T-cell (primary cell): ENCODE data around the gene NEDD8. TPM values are rescaled to one million over a fixed set of nuclear protein-coding genes. Genes with fewer than 3 reads are reported as not detected.
A peak's percentile ranks its signal among the peaks of the same experiment; 100 is the strongest.

ENCODE experiments used
- ATAC-seq, 4 experiments: fragments of 200-7000 bp in 3 of 4; fragments of 150-1000 bp in 1 of 4; cut with Tn5 transposase; replicated peaks in 1 of 4; 1 replicate in 3 of 4; 2 replicates in 1 of 4; pipeline ENCODE4 v1.10.0; 2021; ENCODE audit warnings: moderate library complexity in 3 of 4, mild to moderate bottlenecking in 2 of 4, moderate number of reproducible peaks in 1 of 4
- CTCF ChIA-PET, 2 donors: fragments of 300-600 bp; sonication (Branson Sonifier 250); formaldehyde crosslinking; loops; one replicate each; lab custom pipeline; 2022; ENCODE audit warnings: antibody characterized with exemption in 2 of 2; lab: Charles Lee
- POLR2A ChIA-PET, 2 donors: fragments of 300-600 bp; sonication (Branson Sonifier 250); formaldehyde crosslinking; loops; one replicate each; lab custom pipeline; 2022; ENCODE audit warnings: antibody characterized with exemption in 2 of 2; lab: Charles Lee
- DNase-seq, 35 experiments: peaks; one replicate each; pipeline versions ENCODE4 v3.0.0 to v3.0.0-alpha.2; 2013 to 2023
- H3K27ac ChIP-seq: one replicate; pipeline ENCODE4 v1.5.1; 2013; ENCODE audit warnings: low read length
- H3K27me3 ChIP-seq, 2 experiments: replicated peaks in 1 of 2; 1 replicate in 1 of 2; 2 replicates in 1 of 2; pipeline versions ENCODE4 v1.6.1 to v1.7.0; 2013; ENCODE audit warnings: low read length in 1 of 2, mixed read lengths in 1 of 2; ENCODE audit not compliant: control insufficient read depth in 2 of 2, insufficient read depth in 2 of 2; ENCODE audit errors: extremely low read depth in 1 of 2
- H3K36me3 ChIP-seq, 2 donors: 1 replicate in 1 of 2; 2 replicates in 1 of 2; pipeline versions ENCODE4 v1.6.1 to v1.7.0; 2013; ENCODE audit warnings: low read length in 1 of 2; ENCODE audit not compliant: control insufficient read depth in 2 of 2, insufficient read depth in 1 of 2; ENCODE audit errors: extremely low read depth in 1 of 2
- H3K4me1 ChIP-seq, 2 experiments: 1 replicate in 1 of 2; 2 replicates in 1 of 2; pipeline versions ENCODE4 v1.6.1 to v1.7.0; 2013; ENCODE audit warnings: low read length in 2 of 2, mixed read lengths in 1 of 2; ENCODE audit not compliant: insufficient read depth in 2 of 2, control insufficient read depth in 1 of 2; ENCODE audit errors: extremely low read depth in 1 of 2
- H3K4me3 ChIP-seq, 2 donors: 1 replicate in 1 of 2; 2 replicates in 1 of 2; pipeline versions ENCODE4 v1.5.1 to v1.7.0; 2013; ENCODE audit warnings: mild to moderate bottlenecking in 2 of 2, low read length in 1 of 2, moderate library complexity in 1 of 2; ENCODE audit not compliant: control insufficient read depth in 1 of 2; ENCODE audit errors: extremely low read depth in 1 of 2
- H3K9me3 ChIP-seq: 2 replicates; pipeline ENCODE4 v1.7.0; 2013
- H3K27ac Mint-ChIP-seq, 2 donors: one replicate each; pipeline ENCODE4 v1.8.0; 2020 to 2021; ENCODE audit warnings: mild to moderate bottlenecking in 2 of 2, mixed read lengths in 2 of 2
- H3K27me3 Mint-ChIP-seq, 2 donors: one replicate each; pipeline ENCODE4 v1.8.0; 2021 to 2022; ENCODE audit warnings: mixed read lengths in 2 of 2
- H3K36me3 Mint-ChIP-seq: one replicate; pipeline ENCODE4 v1.8.0; 2021; ENCODE audit warnings: mixed read lengths
- H3K4me1 Mint-ChIP-seq, 3 donors: one replicate each; pipeline ENCODE4 v1.8.0; 2020 to 2022; ENCODE audit warnings: mixed read lengths in 3 of 3, mild to moderate bottlenecking in 1 of 3
- H3K4me3 Mint-ChIP-seq, 3 donors: one replicate each; pipeline ENCODE4 v1.8.0; 2020 to 2022; ENCODE audit warnings: mild to moderate bottlenecking in 3 of 3, mixed read lengths in 3 of 3, moderate library complexity in 3 of 3
- H3K9me3 Mint-ChIP-seq, 3 donors: one replicate each; pipeline ENCODE4 v1.8.0; 2020 to 2022; ENCODE audit warnings: mixed read lengths in 3 of 3
- WGBS: methylation state at CpG from one replicate; pipeline ENCODE4 v1.1.5; 2013; ENCODE audit warnings: missing lambda C conversion rate; ENCODE audit not compliant: insufficient coverage; 5-methylcytosine and 5-hydroxymethylcytosine counted together
- total RNA-seq, 35 experiments: library from RNA in 6 of 35; stranded (reverse) in 6 of 35; fragments of 120-200 nt in 1 of 35; gene quantifications; one replicate each; pipeline versions ENCODE4 v1.2.1 to v1.2.4 and lab custom pipeline; 2013 to 2026

The NEDD8 gene
- total RNA-seq, 5 donors from 2014 or later (not counting 1 experiment from before 2014, with no cell fraction given): 92.1 to 107 (median 101) TPM

DNA sequence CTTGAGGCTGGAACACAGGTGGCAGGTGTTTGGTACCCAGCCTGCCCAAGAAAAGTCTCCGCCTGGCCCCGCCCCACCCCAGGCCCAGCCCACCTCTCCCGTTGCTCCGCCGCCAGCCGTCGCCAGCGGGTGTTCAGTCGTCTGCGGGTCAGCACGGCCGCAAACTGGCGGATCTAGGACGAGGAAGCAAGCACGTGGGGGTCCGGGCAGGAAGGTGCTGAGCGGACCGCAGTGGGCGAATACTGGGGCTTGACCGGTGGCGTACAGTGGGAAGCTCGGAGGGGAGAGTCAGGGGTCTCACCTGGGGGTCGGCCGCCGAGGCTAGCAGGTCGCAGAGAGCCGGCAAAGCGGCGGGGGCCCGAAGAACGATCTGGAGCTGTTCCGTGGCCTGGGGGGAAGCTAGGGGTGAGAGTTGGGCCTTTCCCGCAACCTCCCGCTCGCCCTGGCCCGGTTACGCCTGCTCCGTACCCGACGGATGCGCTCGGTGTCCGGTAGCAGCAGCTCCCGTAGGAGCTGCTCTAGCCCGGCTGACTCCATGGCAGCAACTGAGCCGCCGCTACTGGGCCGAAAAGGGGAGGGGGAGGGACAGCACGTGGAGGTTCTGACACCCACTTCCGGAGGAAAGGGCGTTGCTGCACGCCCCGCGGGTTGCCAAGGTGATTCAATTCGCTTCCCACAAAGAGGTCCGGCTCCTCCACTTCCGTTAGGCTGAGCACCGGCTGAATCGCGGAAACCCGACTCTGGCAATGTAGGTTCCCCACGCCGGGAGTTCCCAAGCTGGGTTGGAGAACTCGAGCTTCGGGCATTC is 43.7 kb downstream of the NEDD8 start, which contains the start of gene IPO4:
IPO4 (minus strand) TSS at position 566 of the 808 bp plus-strand sequence; CDS start at position 537, 29 bp downstream.
- Mint-ChIP-seq H3K36me3 (peaks cover 29% of the 10 kb centered on the region), H3K27me3 (no peaks in the 10 kb centered on the region), H3K4me3 (peak within 1 kb of the TSS; percentile 86 to 89 (median 89)), H3K4me1 (peaks cover 38 to 50% (median 40%) of the 10 kb centered on the region in 3 donors), H3K9me3 (no peaks in the 10 kb centered on the region), H3K27ac (peak within 1 kb of the TSS; percentile 89 to 94)
- ATAC-seq (peak; percentile 91 to 95 (median 94)), DNase-seq (peak; percentile 83 to 97 (median 94))
- peak within 1 kb of the TSS; percentile 70 for H3K27ac ChIP-seq
- ChIA-PET CTCF (interaction anchor here (0.6 to 1.7 kb wide), 5 partner anchors 15 to 54 kb away, joined by 3 to 10 read pairs (median 3); partner anchors contain the start of genes IRF9 (in 1 of the 2), MDP1 (in 1 of the 2) and TINF2 (in 1 of the 2)), POLR2A (interaction anchor here (0.6 to 1.1 kb wide), 5 partner anchors 27 to 110 kb away, joined by 3 to 7 read pairs (median 4); partner anchors contain the start of genes DCAF11 (in 2 of the 2), NRL (in 2 of the 2) and IRF9 (in 1 of the 2))
- H3K9me3 ChIP-seq: no peaks in the 10 kb centered on the region
- H3K4me3 ChIP-seq: peak within 1 kb of the TSS; percentile 84 to 89
- under 1% methylated on average over 60 of the region's 65 CpGs for WGBS
- peaks cover 3 to 36% of the 10 kb centered on the region in 2 experiments for H3K4me1 ChIP-seq
- H3K36me3 ChIP-seq: peaks cover 22 to 58% of the 10 kb centered on the region in 2 donors
- no peaks in the 10 kb centered on the region for H3K27me3 ChIP-seq

DNA sequence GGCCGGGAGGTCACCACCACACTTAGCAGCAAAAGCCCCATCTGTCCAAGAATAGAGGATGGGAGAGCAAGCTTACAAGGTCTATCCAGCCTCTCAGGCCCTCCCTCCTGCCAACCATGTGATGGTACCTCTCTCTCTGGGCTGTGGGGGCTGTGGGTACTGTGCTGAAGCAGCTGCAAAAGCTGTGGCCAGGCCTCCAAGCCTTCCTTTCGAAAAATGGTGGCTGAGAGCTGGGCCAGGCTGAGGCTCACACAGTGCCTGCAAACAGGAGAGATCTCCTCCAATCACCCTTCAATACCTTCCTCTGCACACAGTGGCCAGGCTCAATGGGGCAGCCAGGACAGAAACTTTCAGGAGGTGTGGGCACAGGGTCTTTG is 44.6 kb downstream of the NEDD8 start:
- Mint-ChIP-seq H3K36me3 (peaks cover 26% of the 10 kb centered on the region), H3K27ac (peak overlapping the region; percentile 89 to 94), H3K27me3 (no peaks in the 10 kb centered on the region), H3K4me3 (peak overlapping the region; percentile 86 to 89 (median 89)), H3K4me1 (peaks cover 33 to 43% (median 36%) of the 10 kb centered on the region in 3 donors), H3K9me3 (no peaks in the 10 kb centered on the region)
- Histone ChIP-seq H3K27me3 (no peaks in the 10 kb centered on the region), H3K4me3 (peak overlapping the region; percentile 84 to 89), H3K27ac (peak overlapping the region; percentile 70), H3K4me1 (peaks cover 3 to 30% of the 10 kb centered on the region in 2 experiments), H3K9me3 (no peaks in the 10 kb centered on the region), H3K36me3 (peaks cover 21 to 61% of the 10 kb centered on the region in 2 donors)
- WGBS: 67% methylated on average over 1 of the region's 2 CpGs
- ATAC-seq: no peak
- ChIA-PET POLR2A (interaction anchor here in 1 of 2 donors (0.8 kb wide), 1 partner anchor 26 kb away, joined by 3 read pairs; the partner anchor contains the start of gene IRF9), CTCF (interaction anchor here in 1 of 2 donors (1.3 kb wide), 1 partner anchor 26 kb away, joined by 4 read pairs; the partner anchor contains the start of gene IRF9)
- DNase-seq: no peak

DNA sequence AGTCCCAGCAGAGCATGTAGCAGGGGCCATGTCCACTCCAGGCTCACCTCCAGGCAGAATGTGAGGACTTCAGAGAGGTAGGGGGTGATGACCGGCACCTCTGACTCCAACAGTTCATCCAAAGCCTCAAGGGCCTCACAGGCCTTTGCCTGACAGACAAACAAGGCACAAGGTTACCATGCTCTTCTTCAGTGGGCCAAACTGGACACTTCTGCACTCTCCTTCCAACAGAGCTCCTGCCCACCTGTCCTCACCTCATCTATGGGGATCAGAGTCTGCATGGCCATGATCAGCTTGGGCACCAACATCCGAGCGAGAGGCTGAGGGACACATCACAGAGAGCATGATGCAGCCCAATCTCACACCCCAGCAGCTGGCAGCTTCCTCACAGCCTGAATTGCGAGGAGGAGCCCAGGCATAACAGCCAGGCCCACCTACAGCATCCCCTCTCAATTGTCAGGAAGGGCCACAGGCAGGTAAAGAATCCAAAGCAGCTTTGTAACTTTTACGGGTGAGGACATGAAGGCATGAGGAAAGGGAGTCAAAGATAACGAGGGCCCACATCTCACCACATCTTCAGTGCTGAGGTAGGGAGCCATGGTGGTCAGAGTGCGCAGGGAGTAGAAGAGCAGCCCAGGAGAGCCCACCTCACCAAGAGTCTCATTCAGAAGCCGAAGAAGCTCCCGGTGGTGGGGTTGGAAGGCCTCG is 45.2 kb downstream of the NEDD8 start:
- H3K4me3 ChIP-seq: no peak overlapping the region
- no peak for ATAC-seq
- no peaks in the 10 kb centered on the region for H3K27me3 Mint-ChIP-seq
- H3K4me1 ChIP-seq: peaks cover 3 to 30% of the 10 kb centered on the region in 2 experiments
- WGBS: 100% methylated on average over 3 of the region's 10 CpGs
- H3K9me3 Mint-ChIP-seq: no peaks in the 10 kb centered on the region
- DNase-seq: no peak
- peak overlapping the region; percentile 59 to 72 for H3K27ac Mint-ChIP-seq
- H3K4me1 Mint-ChIP-seq: peaks cover 28 to 38% (median 30%) of the 10 kb centered on the region in 3 donors
- no peak overlapping the region for H3K27ac ChIP-seq
- H3K36me3 Mint-ChIP-seq: peaks cover 26% of the 10 kb centered on the region
- no peaks in the 10 kb centered on the region for H3K9me3 ChIP-seq
- POLR2A ChIA-PET: interaction anchor here in 1 of 2 donors (0.6 to 0.8 kb wide), 2 partner anchors 26 to 36 kb away, joined by 3 to 7 read pairs; partner anchors contain the start of gene IRF9
- H3K4me3 Mint-ChIP-seq: peak overlapping the region; percentile 70 to 89 (median 86)
- H3K27me3 ChIP-seq: no peaks in the 10 kb centered on the region
- CTCF ChIA-PET: no interaction called here
- H3K36me3 ChIP-seq: peaks cover 20 to 61% of the 10 kb centered on the region in 2 donors

DNA sequence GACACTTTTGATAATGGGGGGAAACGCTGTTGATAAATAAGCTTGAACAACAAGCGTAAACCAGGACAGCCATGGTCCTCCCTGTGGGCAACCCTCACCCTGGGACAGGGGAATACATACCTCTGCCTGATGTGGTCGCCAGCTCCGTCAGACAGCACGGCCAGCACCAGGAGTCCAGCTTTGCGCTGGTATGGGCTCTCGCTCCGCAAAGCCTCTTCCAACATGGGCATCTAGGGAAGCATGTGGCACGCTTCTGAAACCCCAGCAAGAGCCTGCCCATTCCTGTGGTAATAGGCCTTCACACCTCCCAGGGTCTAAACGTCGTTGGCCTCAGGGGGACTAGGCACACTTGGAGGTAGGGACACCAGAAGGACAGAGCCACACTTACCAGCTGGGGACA is 46.4 kb downstream of the NEDD8 start:
- ChIA-PET POLR2A (interaction anchor here in 1 of 2 donors (0.9 kb wide), 1 partner anchor 10 kb away, joined by 3 read pairs; the partner anchor contains the start of gene TM9SF1), CTCF (interaction anchor here in 1 of 2 donors (0.6 to 0.7 kb wide), 2 partner anchors 24 to 41 kb away, joined by 3 read pairs; partner anchors contain the start of gene IRF9)
- Histone ChIP-seq H3K9me3 (no peaks in the 10 kb centered on the region), H3K27me3 (no peaks in the 10 kb centered on the region), H3K4me3 (no peak overlapping the region), H3K36me3 (peaks cover 24 to 67% of the 10 kb centered on the region in 2 donors), H3K4me1 (peaks cover 3 to 30% of the 10 kb centered on the region in 2 experiments), H3K27ac (no peak overlapping the region)
- no peaks in the 10 kb centered on the region for H3K27me3 Mint-ChIP-seq
- no peak for ATAC-seq
- 96% methylated on average over 10 of the region's 11 CpGs for WGBS
- no peak overlapping the region for H3K4me3 Mint-ChIP-seq
- H3K36me3 Mint-ChIP-seq: peaks cover 25% of the 10 kb centered on the region
- no peak overlapping the region for H3K27ac Mint-ChIP-seq
- no peaks in the 10 kb centered on the region for H3K9me3 Mint-ChIP-seq
- no peak for DNase-seq
- H3K4me1 Mint-ChIP-seq: peaks cover 23 to 30% (median 27%) of the 10 kb centered on the region in 3 donors

DNA sequence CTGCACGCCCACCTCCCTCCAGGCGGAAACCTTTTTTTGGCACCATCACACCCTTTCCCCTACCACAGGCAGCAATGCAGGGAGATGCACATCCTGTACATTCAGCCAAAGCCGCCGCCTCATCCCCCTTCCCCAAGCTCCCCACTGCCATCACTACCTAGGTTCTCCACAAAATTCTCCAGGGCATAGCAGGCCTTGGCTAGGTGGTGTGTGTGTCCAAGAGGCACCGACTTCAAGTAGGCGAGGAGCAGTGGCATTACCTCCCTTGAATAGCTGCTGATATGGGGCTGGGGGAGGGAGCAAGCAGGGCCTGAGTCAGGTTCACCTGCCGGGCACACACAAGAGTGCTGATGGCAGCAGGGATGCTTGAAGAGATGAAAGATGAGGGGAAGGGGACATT is 47.1 kb downstream of the NEDD8 start:
- H3K36me3 ChIP-seq: peaks cover 28 to 67% of the 10 kb centered on the region in 2 donors
- CTCF ChIA-PET: interaction anchor here in 1 of 2 donors (0.5 kb wide), 1 partner anchor 554 kb away, joined by 3 read pairs; no protein-coding TSS in a partner anchor
- 96% methylated on average over 5 of the region's 7 CpGs for WGBS

More for the DNA sequence above, 47.1 kb downstream of the NEDD8 start:
- ATAC-seq: no peak
- Histone ChIP-seq H3K9me3 (no peaks in the 10 kb centered on the region), H3K4me1 (peaks cover 3 to 30% of the 10 kb centered on the region in 2 experiments), H3K4me3 (no peak overlapping the region), H3K27ac (no peak overlapping the region), H3K27me3 (no peaks in the 10 kb centered on the region)
- no peak overlapping the region for H3K27ac Mint-ChIP-seq
- no peak for DNase-seq
- peaks cover 23 to 29% (median 27%) of the 10 kb centered on the region in 3 donors for H3K4me1 Mint-ChIP-seq
- H3K4me3 Mint-ChIP-seq: no peak overlapping the region
- H3K9me3 Mint-ChIP-seq: no peaks in the 10 kb centered on the region
- POLR2A ChIA-PET: interaction anchor here (0.7 to 0.9 kb wide), 2 partner anchors 10 to 14 kb away, joined by 3 to 5 read pairs; partner anchors contain the start of gene TM9SF1 (in 1 of the 2)
- H3K36me3 Mint-ChIP-seq: peaks cover 30% of the 10 kb centered on the region
- H3K27me3 Mint-ChIP-seq: no peaks in the 10 kb centered on the region
